GM21381 (cell line): Measurements from ENCODE around the gene TET3.

Experiments used
- ATAC-seq: cut with Tn5 transposase; IDR thresholded peaks from one replicate; pipeline ENCODE4 v1.9.1; 2021; ENCODE audit warnings: mild to moderate bottlenecking, moderate library complexity; ENCODE audit not compliant: unreplicated experiment

Gene TET3

GRCh38 chr2:74003494-74004211 is 18.9 kb downstream of the TET3 start:
- ATAC-seq: no peak

GRCh38 chr2:74004212-74005182 is 19.8 kb downstream of the TET3 start:
- no peak for ATAC-seq

- ATAC-seq: no peak
These were observed 21.1 kb downstream of the TET3 start for GRCh38 chr2:74005786-74006185.

GRCh38 chr2:74006459-74006858 is 21.7 kb downstream of the TET3 start:
- ATAC-seq: no peak

GRCh38 chr2:74007121-74007520 is 22.4 kb downstream of the TET3 start:
- no peak for ATAC-seq

GRCh38 chr2:74007711-74008110 is 23.0 kb downstream of the TET3 start:
- ATAC-seq: no peak

GRCh38 chr2:74008761-74009395 is 24.2 kb downstream of the TET3 start:
- ATAC-seq: no peak

GRCh38 chr2:74009577-74009976 is 24.9 kb downstream of the TET3 start:
- no peak for ATAC-seq

GRCh38 chr2:74010087-74010541 is 25.4 kb downstream of the TET3 start:
- no peak for ATAC-seq

- no peak for ATAC-seq
These were observed 26.5 kb downstream of the TET3 start for GRCh38 chr2:74011246-74011645.

GRCh38 chr2:74014813-74015212 is 30.1 kb downstream of the TET3 start:
- no peak for ATAC-seq

GRCh38 chr2:74017223-74017622 is 32.5 kb downstream of the TET3 start:
- peak; percentile 55 for ATAC-seq

- ATAC-seq: no peak
These were observed 34.8 kb downstream of the TET3 start for GRCh38 chr2:74019516-74019915.

- no peak for ATAC-seq
These were observed 36.1 kb downstream of the TET3 start for GRCh38 chr2:74020702-74021406.

- no peak for ATAC-seq
These were observed 36.7 kb downstream of the TET3 start for GRCh38 chr2:74021407-74021755.

GRCh38 chr2:74024216-74024615 is 39.5 kb downstream of the TET3 start:
- no peak for ATAC-seq

GRCh38 chr2:74025971-74026612 is 41.4 kb downstream of the TET3 start:
- ATAC-seq: no peak

- no peak for ATAC-seq
These were observed 42.1 kb downstream of the TET3 start for GRCh38 chr2:74026687-74027241.

- ATAC-seq: no peak
These were observed 42.8 kb downstream of the TET3 start for GRCh38 chr2:74027496-74027895.

GRCh38 chr2:74028290-74028689 is 43.6 kb downstream of the TET3 start:
- ATAC-seq: no peak
